Hypothalamus (tissue), 51 donors: ENCODE results near the gene DPM1.
A peak's percentile ranks its signal among the peaks of the same experiment; 100 is the strongest.
"Not testable (repeated sequence)": the region's sequence is repeated elsewhere in the genome, so short reads cannot be mapped to it uniquely, and the experiment has no call there.

ENCODE experiments used
- DNase-seq, 51 donors: peaks; one replicate each; lab custom pipeline; 2025; lab: John Stamatoyannopoulos, UW

DPM1 gene

DNA sequence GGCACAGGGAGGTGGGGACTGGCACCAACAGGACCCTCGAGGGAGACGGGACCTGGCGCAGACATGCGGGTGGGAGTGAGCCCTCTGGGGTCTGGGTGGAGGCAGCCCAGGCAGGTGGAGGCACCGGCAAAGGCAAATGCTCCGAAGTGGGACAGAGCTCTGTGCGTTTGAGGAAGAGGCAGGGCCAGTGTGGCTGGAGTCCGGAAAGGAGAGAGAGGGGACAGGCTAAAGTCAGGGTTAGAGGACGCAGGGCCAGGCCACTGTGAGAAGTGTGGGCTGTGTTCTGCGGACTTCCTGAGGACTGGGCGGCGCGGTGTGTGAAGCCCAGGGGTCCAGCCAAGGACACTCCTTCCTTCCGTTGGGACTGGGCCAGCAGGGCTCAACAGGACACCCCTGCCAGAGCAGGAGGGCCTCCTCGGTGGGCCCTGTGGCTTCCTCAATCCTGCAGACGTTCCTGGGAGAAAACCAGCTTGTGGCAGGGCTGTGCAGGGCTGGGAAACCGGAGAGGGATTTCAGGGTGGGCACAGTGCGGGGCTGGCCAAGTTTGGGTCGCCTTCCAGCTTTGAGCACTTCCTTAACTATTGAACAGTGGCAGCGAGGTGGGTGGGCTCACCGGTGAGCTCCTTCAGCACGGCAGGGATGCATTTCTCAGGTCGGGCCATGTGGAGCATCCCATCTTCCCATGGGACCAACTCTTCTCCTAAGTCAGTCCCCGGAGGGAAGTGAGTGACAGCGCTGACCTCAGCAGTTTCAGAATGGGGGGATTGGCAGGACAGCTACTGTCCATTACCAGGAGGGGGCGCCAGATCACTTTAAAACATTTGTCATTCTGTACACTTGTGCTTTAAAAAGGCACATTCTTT lies 22.8 kb upstream of the DPM1 start:
- peak in 30 of 51 donors; percentile 2 to 64 (median 18) for DNase-seq

DNA sequence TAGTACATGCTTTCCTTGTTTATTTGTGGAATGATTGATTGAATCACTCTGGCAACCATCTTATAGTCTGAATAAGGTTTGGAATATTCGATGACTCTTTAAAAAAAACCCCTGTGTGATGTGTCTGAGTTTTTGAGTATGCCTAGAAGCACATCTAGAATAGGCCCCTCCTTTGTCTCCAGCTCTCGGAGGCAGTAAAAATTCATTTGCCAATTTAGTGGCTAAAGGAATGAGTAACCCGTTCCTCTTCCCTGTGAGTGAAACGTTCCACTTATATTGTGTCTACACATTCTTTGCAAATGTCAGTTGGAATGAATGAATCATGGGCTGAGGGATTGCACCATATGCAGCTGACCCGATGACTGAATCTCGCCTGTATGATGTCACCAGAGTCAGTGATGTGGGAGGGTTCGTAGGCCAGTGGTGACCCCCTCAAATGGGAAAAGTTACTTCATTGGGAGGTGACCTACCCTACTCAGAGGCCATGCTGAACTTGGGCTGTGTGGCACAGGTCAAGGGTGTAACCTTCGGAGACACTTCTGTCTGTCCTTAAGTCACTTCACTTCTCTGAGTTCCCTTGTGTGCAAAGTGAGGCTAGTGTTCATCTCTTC lies 21.8 kb upstream of the DPM1 start:
- peak in 1 of 51 donors; percentile 20 for DNase-seq

DNA sequence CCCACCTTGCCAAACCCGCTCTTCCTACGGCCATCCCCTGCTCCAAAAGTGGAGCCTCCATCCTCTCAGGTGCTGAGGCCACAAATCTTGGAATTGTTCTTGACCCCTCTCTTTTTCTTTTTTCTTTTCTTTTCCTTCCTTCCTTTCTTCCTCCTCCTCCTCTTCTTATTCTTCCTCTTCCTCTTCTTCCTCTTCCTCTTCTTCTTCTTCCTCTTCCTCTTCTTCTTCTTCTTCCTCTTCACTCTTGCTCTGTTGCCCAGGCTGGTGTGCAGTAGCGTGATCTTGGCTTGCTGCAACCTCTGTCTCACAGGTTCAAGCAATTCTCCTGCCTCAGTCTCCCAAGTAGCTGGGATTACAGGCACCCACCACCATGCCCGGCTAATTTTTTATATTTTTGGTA lies 20.2 kb upstream of the DPM1 start:
- not testable (repeated sequence) for DNase-seq

DNA sequence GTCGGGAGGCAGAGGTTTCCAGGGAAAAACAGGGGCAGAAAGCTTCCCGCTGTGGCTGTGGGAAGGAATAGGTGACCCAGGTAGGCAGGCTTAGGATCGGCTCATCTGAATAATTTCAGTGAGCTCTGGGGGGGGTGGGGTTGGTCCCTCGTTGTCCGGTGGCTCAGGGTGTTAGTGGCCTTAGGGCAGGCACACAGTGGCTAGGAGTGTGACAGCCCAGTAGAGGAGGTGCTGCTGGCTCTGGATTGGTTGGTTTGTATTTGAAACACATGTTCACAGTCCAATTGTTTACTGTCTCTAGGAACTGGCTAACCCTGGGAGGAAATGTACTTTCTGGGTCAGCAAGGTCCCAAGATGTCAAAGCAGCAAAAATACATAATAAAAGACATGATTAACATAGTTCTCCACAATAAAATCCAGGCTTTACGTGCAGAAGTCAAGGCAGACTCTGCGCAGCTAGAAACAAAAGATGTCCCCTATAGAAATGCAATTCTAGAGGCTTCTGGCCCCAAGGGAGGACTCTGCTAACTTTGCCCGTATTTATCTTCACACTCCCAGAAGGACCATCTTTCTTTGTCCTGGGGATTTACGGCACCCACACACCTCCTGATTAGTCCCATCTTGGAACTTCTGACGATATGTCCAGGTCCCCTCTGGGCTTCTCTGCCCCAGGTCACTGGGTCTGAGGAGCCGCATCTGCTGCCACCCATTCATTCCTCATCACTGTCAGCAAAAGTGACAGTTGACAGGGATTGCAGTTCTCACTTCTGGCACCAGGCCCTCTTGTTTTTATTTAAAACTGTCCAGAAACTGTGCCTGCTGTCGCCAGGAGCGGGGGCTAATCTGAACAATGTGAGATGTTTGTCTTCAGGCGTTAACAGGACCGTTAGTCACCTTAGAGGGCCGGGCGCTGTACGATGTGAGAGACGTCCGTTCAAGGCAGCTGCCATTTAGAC lies 19.0 kb upstream of the DPM1 start:
- DNase-seq = no peak

DNA sequence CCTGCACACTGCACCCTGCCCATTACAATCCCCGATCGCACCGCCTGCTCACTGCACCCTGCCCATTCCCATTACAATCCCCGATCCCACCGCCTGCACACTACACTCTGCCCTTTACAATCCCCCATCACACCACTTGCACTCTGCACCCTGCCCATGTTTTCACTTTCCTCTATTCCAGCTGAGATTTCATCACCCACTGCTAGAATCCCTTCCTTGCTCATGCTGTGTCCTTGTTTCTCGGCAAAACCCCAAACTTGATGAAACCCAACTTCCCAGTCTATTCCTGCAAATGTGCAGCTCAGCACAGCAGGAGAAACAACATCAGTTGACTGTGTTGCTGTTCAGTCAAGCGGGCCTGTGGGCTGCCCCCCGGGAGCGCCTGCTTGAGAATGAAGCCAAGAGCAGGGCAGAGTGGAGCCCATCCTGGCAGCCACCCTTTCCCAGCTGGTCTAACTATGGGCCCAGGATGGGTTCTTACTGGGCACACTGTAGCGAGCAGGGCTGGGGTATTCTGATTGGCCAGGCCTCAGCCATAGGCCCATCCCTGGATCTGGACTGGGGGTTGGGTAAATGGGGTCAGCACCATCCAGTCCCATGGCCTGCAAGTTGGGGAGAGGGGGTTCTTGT lies 17.5 kb upstream of the DPM1 start:
- DNase-seq = no peak

DNA sequence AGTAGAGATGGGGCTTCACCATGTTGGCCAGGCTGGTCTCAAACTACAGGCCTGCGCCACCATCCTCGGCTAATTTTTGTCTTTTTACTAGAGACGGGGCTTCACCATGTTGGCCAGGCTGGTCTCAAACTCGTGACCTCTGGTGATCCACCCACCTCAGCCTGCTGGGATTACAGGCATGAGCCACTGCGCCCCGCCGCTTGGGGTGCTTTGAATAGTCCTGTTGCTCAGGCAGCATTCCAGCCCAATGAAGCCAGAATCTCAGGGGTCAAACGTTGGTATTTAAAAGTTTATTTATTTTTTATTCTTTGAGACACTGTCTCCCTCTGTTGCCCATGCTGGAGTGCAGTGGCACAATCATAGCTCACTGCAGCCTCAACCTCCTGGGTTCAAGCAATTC lies 11.6 kb upstream of the DPM1 start:
- no peak for DNase-seq

DNA sequence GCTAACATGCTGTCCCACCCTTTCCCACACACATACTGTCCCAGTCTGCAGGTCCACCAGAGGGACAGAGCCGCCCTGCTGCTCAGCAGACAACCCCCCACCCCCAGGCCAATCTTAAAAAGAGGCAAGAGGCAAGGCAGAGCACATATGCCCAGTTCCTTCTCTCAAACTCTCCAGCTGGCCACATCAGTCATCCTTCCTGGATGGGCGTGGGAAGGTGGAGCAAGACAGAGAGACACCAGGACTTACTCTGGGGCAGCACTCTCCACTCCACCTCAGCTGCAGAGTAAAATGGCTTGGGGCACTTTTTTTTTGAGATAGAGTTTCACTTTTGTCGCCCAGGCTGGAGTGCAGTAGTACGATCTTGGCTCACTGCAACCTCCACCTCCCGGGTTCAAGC lies 11.1 kb upstream of the DPM1 start:
- DNase-seq = no peak

DNA sequence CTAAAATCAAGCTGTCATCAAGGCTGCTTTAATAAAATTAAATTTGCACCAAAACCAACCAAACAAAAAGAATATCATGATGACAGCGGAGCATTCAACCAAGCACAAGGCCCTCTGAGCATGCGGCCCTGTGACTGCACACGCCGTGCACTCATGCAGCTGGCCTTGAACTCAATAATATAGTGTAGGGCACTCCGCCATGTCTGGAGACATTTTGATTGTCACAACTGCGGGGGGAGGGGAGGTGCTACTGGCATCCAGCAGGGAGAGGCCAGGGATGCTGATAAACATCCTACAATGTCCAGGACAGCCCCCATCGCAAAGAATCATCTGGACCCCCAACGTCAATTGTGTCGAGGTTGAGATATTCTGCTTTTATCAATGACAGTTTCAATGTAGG lies 10.0 kb upstream of the DPM1 start:
- DNase-seq = no peak

DNA sequence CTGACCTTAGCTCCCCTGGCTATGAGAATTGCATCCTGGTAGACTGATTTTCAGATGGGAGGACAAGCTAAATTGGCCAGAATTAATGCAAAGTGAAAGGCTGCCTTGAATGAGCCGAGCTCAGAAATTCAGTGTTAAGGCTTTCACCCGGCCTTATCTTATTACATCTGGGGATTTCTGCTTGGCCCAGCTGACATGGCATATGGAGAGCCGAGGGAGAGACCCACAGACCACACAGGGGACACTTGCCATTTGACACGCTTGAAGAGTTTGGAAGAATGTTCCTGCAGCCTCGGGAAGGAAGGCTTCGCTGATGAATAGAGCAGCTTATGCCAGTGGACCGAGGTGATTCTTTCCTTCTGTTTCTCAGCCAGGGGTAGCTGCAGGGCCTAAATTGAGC lies 9.3 kb upstream of the DPM1 start:
- DNase-seq = peak in 1 of 51 donors; percentile 5

DNA sequence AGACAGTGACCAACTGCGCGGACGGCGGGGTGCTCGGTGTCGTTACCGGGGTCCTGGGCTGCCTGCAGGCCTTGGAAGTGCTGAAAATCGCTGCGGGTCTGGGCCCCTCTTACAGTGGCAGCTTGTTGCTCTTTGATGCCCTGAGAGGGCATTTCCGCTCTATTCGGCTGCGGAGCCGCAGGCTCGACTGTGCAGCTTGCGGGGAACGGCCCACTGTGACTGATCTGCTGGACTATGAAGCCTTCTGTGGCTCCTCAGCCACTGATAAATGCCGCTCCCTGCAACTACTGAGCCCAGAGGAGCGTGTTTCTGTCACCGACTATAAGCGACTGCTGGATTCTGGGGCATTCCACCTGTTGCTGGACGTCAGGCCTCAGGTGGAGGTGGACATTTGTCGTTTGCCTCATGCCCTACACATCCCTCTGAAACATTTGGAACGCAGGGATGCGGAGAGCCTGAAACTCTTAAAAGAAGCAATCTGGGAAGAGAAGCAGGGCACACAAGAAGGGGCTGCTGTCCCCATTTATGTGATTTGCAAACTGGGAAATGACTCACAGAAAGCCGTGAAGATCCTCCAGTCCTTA lies 1.3 kb upstream of the DPM1 start:
- no peak for DNase-seq

DNA sequence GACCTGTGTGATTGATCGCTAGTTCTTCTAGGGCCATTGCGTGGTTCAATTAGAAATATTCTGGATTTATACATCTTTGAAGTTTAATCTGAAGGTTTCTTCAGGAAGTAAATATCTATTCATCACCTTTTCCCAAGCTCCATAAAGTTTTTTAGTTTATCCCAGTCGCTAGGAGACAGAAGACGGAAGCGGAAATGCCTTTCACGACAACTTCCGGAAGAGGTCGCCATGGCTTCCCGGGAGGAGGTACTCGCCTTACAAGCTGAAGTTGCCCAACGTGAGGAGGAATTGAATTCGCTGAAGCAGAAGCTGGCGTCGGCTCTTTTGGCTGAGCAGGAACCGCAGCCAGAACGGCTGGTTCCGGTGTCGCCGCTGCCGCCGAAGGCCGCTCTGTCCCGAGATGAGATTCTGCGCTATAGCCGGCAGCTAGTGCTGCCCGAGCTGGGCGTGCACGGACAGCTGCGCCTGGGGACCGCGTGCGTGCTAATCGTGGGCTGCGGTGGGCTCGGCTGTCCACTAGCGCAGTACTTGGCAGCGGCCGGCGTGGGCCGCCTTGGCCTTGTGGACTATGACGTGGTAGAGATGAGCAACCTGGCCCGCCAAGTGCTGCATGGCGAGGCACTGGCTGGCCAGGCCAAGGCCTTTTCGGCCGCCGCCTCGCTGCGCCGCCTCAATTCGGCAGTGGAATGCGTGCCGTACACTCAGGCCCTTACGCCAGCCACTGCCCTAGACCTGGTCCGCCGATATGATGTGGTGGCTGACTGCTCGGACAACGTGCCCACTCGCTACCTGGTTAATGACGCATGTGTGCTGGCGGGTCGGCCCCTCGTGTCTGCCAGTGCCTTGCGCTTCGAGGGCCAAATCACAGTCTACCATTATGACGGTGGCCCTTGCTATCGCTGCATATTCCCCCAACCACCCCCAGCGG lies 547 bp upstream of the DPM1 start, which contains the start of gene MOCS3:
TSS of gene MOCS3 (plus strand) at position 204 of the 928 bp plus-strand sequence. CDS start at position 229, 25 bp downstream.
- peak; percentile 35 to 99 (median 81) for DNase-seq

DNA sequence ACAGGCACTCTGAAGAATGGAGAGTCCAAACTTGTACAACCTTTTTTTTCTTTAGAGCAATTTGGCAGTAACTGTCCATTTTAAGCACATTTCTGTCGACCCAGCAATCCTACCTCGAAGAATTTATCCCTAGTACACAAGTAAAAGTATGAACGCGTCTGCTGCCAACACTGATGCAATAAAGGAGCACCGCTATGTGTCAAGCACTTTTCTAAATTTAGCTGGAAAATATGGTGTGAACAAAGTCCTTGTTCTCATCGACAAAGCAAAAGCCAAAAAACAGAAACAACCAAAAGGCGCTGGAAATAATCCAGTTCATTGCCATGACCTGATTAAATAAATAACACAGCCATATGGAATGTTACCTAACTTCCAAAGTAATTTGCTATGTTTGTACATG lies 1.1 kb downstream of the DPM1 start:
- DNase-seq = no peak

DNA sequence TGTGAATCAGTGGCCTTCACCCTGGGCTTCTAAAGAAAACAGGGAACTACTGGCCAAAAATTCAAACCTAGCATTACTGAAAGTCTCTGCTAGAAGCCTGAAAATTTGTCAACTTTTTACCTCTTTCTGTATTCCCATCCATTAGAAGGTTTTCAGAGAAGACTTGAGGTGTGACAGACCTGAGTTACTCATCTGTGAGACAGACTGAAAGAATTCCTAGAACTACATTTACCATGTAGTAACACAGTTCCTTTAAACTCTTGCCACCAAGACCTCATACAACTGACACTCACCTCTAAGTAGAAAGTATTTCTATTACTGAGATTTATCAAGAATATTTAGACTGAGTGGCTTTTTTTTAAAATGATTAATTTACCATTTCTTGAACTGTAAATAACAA lies 4.5 kb downstream of the DPM1 start:
- DNase-seq = no peak

DNA sequence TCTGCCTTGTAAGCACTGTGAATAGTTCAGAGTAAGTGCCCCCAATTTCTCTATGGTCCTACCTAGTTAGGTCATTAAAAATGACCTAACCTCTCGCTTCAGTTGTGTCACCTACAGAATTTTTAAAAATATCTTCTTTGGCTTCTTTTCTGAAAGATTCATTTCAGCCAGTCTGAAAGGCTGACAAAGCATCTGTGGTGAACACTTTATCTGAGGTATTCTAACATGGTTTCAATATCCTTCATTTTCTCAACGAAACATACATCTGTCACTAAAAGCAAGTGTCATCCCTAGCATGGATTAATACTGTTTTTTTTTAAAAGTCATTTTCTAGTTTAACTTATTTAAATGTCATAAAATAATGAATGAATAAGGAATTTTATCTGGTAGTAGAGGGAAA lies 5.1 kb downstream of the DPM1 start:
- DNase-seq = no peak

DNA sequence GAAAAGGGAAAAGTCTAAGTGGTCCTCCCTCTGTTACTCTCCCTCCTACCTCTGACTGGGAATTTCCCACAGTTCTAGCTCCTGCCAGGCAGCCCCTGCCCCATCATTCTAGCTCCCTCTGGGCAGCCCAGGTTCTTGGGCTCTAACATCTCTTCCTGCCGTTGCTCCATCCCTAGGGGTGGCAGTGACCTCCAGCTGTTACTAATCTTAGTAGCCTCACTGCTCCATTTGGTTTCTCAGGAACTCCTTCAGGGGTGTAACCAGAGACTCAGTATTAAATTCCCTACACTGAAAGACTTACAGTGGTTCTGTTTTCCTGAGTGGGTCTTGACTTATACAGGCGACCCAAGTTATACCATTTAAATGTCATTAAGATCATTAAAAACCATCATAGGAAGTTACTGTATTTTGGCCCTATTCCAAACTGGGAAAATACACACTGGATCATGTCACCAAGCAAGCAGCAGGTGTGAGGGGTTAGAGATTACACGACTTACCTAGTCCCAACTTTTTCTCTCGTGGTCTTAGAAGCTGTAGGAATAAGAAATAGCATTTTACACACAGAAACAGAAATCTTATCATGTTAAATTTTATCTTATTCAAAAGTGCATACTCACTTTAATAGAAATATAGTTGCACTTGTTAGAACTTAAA lies 10.1 kb downstream of the DPM1 start:
- no peak for DNase-seq

DNA sequence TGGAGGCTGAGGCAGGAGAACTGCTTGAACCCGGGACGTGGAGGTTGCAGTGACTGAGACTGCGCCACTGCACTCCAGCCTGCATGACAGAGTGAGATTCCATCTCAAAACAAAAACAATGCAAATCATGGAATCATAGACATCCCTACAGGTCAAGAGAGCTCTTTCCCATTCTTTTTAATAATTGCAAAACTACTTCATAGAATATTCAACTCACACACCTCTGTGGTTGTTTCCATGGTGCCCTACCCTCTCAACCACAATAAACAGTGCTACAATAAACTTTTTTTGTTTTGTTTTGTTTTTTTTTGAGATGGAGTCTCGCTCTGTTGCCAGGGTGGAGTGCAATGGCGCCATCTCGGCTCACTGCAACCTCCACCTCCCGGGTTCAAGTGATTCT lies 15.3 kb downstream of the DPM1 start:
- no peak for DNase-seq

DNA sequence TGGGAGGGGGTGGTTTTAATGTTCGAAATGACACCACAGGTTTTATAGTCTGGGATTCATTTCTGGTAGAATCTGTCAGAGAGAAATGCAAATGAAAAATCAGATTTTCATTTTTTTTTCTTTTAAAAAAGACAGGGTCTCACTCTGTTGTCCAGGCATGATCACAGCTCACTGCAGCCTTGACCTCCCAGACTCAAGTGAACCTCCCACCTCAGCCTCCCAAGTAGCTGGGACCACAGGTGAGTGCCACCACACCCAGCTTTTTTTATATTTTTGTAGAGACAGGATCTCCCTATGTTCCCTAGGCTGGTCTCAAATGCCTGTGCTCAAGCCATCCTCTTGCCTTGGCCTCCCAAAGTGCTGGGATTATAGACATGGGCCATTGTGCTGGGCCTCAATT lies 24.7 kb downstream of the DPM1 start:
- DNase-seq = no peak

DNA sequence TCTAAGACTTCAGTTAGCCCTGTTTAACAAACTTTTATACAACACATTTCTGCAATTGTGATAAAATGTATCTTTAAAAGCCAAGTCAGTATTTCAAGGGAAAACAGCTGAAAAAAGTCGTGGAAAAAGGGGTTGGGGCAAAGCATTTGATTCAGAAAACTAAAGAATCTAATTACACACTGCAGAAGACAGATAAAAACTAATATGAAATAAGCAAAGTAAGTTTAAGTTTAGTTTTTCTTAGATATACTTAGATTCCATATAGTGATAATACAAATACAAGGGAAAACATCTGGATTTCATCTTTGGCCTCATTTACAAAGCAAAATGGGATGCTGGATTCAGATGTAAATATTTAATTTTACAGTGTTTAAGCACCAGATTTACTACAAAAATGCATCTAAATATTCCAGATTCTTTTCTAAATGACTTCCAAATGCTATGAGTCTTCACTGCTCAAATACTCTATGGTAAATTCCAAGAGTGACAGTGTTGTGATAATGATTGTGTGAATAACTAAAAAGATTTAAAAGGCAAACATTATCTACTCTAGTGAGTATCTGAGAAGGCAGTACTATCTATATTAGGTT lies 25.5 kb downstream of the DPM1 start:
- no peak for DNase-seq
